Measurements from ENCODE around the gene GNAT3. TPM values are rescaled to one million over a fixed set of nuclear protein-coding genes. Genes with fewer than 3 reads are reported as not detected.

Gene GNAT3
- not detected in 2 replicates for polyA plus RNA-seq (2011; rRNA removed)
- not detected in 2 replicates for polyA minus RNA-seq (2011; rRNA and poly(A)+ RNA removed)

DNA sequence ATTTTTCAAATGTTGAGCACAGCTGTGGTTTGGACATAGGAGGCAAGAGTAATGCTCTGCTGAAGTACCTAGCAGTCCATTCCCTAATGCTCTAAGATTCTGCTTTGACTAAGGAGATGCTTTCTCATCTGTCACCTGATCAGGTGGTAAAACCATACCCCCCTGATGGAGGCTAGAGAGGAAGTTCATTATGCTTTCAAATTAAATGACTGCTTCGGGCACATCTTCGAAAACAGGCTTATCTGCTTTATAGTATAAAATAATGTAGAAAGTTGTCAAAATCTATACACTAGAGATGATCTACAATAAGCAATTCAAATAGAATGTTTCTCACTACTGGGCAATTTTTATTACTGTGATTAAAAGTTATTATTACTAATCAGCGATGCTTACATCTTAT, at the start of gene GNAT3:
TSS of gene GNAT3 (minus strand) at position 101 of the 400 bp plus-strand sequence. CDS start 138 bp downstream, outside the sequence.
- TF ChIP-seq, protein P1, sequence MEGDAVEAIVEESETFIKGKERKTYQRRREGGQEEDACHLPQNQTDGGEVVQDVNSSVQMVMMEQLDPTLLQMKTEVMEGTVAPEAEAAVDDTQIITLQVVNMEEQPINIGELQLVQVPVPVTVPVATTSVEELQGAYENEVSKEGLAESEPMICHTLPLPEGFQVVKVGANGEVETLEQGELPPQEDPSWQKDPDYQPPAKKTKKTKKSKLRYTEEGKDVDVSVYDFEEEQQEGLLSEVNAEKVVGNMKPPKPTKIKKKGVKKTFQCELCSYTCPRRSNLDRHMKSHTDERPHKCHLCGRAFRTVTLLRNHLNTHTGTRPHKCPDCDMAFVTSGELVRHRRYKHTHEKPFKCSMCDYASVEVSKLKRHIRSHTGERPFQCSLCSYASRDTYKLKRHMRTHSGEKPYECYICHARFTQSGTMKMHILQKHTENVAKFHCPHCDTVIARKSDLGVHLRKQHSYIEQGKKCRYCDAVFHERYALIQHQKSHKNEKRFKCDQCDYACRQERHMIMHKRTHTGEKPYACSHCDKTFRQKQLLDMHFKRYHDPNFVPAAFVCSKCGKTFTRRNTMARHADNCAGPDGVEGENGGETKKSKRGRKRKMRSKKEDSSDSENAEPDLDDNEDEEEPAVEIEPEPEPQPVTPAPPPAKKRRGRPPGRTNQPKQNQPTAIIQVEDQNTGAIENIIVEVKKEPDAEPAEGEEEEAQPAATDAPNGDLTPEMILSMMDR (IDR thresholded peaks at IDR 0.05; ENCODE audit: insufficient read depth, low read depth, low read length) = no peak
- no peak for DNase-seq (ENCODE audit: low read depth)
- POLR2A ChIA-PET = no interaction called here
- H3K4me3 ChIP-seq (ENCODE audit: low read depth, low read length) = no peak within 1 kb of the TSS
- CTCF ChIA-PET = interaction anchor here (1.0 to 1.2 kb wide), 2 partner anchors 10 to 13 kb away, joined by 3 to 4 read pairs; no protein-coding TSS in a partner anchor
- H3K27me3 ChIP-seq (ENCODE audit: control insufficient read depth, insufficient read depth, low read length) = no peaks in the 10 kb centered on the region
- no peaks in the 10 kb centered on the region for H3K36me3 ChIP-seq (ENCODE audit: control insufficient read depth, insufficient read depth, low read length)

DNA sequence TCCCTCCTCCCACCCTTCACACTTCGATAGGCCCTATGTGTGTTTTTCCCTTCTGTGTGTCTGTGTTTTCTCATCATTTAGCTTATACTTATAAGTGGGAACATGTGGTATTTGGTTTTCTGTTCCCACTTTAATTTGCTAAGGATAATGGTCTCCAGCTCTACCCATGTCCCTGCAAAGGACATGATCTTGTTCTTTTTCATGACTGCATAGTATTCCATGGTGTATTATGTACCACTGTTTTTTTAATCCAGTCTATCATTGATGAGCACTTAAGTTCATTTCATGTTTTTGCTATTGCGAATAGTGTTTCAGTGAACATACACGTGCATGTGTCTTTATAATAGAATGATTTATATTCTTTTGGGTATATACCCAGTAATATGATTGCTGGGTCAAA, 46.3 kb upstream of the GNAT3 start:
- no peaks in the 10 kb centered on the region for H3K36me3 ChIP-seq (ENCODE audit: control insufficient read depth, insufficient read depth, low read length)
- POLR2A ChIA-PET = no interaction called here
- TF ChIP-seq, protein P1 (IDR thresholded peaks at IDR 0.05; ENCODE audit: insufficient read depth, low read depth, low read length) = no peak
- no peaks in the 10 kb centered on the region for H3K27me3 ChIP-seq (ENCODE audit: control insufficient read depth, insufficient read depth, low read length)
- DNase-seq (ENCODE audit: low read depth) = no peak
- H3K4me3 ChIP-seq (ENCODE audit: low read depth, low read length) = no peak overlapping the region
- CTCF ChIA-PET = no interaction called here

DNA sequence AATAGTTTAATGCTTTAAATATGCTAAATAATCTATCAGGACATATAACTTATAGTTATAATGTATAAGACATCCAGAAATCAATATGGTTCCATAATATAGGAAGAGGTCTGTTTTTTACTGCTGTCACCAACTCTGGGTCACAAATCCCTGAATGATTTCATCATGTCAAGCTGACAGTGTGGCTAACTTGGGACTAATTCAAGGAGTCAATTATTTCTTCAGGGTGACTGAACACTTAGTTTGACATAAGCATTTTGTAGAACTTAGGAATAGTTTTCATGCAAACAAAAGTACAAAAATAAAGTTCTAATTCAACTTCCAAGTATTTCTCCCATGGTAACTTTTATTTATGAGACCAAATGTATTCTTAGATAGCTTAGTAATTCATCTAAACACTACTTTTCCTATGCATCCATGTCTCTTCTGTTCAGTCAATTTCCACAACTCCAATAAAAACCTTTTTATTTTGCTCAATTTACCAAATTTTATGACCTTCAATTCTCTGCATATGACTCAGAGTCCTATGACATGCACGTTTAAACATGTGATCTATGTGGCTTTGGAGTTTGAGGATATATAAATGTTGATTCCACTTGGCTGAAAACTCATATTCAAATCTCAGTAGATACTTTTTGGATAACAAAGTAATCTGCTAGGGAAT, 40.3 kb upstream of the GNAT3 start:
- DNase-seq (ENCODE audit: low read depth) = peak; percentile 68
- TF ChIP-seq, protein P1 (IDR thresholded peaks at IDR 0.05; ENCODE audit: insufficient read depth, low read depth, low read length) = no peak
- POLR2A ChIA-PET = interaction anchor here (0.7 kb wide), 1 partner anchor 219 kb away, joined by 4 read pairs; no protein-coding TSS in a partner anchor
- CTCF ChIA-PET = interaction anchor here (0.6 kb wide), 1 partner anchor 477 kb away, joined by 3 read pairs; no protein-coding TSS in a partner anchor
- H3K4me3 ChIP-seq (ENCODE audit: low read depth, low read length) = no peak overlapping the region
- no peaks in the 10 kb centered on the region for H3K36me3 ChIP-seq (ENCODE audit: control insufficient read depth, insufficient read depth, low read length)
- no peaks in the 10 kb centered on the region for H3K27me3 ChIP-seq (ENCODE audit: control insufficient read depth, insufficient read depth, low read length)

DNA sequence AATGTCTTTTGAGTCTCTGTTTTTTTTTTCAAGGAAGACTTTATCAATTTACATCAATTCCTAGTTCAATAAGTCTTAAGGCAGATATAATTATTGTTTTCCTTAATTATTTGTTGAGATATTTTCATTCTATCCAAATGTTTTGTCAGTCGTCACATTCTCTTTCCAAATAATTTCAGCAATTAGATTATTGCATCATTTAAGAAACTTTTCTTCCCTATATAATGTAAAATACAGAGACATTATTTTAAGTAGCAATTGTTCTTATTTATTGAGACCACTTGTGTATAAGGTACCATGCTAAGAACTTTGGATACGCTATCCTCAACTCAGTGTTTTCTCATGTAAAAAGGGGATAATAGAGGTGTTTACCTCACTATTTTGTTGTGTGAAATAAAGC, 38.1 kb upstream of the GNAT3 start:
- no peak for DNase-seq (ENCODE audit: low read depth)
- Histone ChIP-seq H3K36me3 (ENCODE audit: control insufficient read depth, insufficient read depth, low read length) (no peaks in the 10 kb centered on the region), H3K4me3 (ENCODE audit: low read depth, low read length) (no peak overlapping the region), H3K27me3 (ENCODE audit: control insufficient read depth, insufficient read depth, low read length) (no peaks in the 10 kb centered on the region)
- ChIA-PET POLR2A (no interaction called here), CTCF (no interaction called here)
- TF ChIP-seq, protein P1 (IDR thresholded peaks at IDR 0.05; ENCODE audit: insufficient read depth, low read depth, low read length) = no peak

DNA sequence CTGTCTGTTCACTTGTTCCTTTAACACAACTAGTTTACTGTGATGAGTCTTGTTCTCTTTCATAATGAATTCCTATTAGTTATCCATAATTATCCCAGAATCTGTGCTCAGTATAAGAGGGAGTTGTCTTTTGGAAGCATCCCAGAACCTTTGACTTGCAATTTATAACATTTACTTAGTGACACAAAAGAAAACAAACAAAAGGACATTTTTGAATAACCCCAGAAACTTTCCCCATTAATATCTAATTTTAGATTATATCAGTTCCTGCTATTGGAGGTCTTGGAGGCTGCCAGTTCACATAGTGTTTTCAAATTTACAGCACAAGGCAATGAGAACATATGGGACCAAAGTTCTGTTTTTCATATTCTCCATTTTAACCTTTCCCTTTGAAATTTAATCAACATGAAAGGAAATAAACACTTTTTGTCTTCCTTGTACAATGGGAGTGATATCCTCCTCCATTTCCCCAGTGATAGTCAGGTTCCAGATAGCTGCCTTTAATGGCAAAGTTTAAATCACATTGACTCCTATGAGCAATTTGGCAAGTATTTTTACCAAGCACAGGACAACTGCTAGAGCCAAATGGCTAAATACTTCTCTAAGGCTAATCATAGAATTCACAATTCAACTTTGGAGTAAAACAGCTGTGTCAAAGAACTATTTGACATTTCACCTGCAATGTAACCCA, 37.1 kb upstream of the GNAT3 start:
- Histone ChIP-seq H3K36me3 (ENCODE audit: control insufficient read depth, insufficient read depth, low read length) (no peaks in the 10 kb centered on the region), H3K4me3 (ENCODE audit: low read depth, low read length) (no peak overlapping the region), H3K27me3 (ENCODE audit: control insufficient read depth, insufficient read depth, low read length) (no peaks in the 10 kb centered on the region)
- DNase-seq (ENCODE audit: low read depth) = no peak
- ChIA-PET CTCF (interaction anchor here (0.7 kb wide), 1 partner anchor 212 kb away, joined by 3 read pairs; no protein-coding TSS in a partner anchor), POLR2A (no interaction called here)
- TF ChIP-seq, protein P1 (IDR thresholded peaks at IDR 0.05; ENCODE audit: insufficient read depth, low read depth, low read length) = no peak

Data from BJ (cell line).